ENCODE results near the gene INPP5A.

The INPP5A gene

DNA sequence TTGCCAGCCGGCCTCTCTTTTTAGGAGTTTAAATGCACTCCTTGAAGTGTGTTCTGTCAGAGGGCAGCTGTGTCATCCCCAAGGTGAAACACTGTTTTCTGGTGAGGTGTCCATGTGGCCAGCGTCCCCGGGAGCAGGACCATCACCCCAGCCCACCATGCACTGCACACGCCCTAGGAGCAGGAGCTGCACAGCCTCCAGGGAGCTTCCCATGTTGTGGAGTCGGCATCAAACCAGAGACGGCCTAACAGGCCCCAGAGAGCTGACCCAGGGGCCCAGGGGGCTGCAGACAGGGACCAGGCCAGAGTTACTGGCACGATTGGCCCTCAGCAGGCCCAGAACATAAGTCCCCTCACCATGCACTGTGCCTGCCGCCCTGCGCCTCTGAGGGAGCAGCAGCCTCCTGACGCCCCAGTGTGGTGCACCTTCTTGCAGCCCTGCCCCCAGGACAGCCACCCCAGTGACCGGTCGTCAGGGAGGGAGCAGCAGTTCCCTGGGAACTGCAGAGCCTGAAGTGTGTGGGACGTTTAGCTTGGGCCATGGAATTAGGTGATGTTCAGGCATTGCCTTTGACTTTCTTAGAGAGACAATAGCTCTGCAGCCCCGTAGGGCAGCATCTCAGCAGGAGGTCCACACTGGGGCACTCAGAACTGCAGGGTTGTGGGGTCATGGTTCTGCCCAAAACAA lies 150.4 kb downstream of the INPP5A start:
- DNase-seq (ENCODE audit: low read depth, low spot score), result no peak

- no peak for DNase-seq (ENCODE audit: low read depth, low spot score)
These were observed 151.2 kb downstream of the INPP5A start for GRCh38 chr10:132688580-132689420.

DNA sequence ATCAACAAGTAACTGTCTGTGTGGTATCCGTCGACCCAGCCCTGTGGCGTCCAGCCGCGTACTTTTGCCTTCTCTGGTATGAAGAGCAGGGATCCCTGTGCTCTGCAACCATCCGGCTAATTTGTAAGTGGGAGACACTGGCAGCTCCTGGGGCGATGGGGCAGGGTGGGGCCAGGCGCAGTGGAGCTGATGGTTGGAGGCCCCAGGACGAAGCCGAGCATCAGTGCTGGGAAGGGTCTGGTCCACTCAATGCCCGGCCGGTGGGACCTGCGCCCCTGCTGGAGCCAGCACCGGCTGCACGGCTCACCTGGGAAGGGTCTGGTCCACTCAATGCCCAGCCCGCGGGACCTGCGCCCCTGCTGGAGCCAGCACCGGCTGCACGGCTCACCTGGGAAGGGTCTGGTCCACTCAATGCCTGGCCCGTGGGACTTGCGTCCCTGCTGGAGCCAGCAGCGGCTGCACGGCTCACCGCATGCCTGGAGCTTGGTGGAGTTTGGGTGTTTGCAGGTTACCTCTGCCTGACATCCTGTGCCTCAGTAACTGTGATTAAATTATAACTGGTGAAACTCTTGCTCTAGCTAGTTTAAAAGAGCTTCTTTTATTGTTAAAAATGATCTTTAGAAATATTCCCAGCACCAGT lies 152.3 kb downstream of the INPP5A start:
- no peak for DNase-seq (ENCODE audit: low read depth, low spot score)

DNA sequence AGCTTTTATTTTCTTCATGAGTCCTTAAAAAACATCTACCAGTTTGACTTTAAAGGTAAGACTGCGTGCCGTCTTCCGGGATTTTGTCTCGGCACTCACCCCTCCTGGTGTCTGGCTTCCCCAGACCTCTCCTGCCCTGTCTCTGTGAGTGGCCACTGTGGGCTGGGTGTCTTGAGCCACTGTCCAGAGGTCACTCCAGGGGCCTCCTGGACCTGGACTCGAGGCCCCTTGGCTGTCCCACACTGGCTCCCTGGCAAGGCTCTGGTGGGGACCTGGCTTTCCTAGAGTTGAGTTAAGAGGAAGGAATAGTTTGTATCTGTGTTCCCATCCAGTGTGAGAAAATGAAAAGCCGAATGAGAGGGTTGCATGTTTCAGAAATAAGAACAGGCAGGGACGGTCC lies 152.8 kb downstream of the INPP5A start:
- no peak for DNase-seq (ENCODE audit: low read depth, low spot score)

- DNase-seq (ENCODE audit: low read depth, low spot score), result no peak
These were observed 153.4 kb downstream of the INPP5A start for GRCh38 chr10:132690821-132691610.

DNA sequence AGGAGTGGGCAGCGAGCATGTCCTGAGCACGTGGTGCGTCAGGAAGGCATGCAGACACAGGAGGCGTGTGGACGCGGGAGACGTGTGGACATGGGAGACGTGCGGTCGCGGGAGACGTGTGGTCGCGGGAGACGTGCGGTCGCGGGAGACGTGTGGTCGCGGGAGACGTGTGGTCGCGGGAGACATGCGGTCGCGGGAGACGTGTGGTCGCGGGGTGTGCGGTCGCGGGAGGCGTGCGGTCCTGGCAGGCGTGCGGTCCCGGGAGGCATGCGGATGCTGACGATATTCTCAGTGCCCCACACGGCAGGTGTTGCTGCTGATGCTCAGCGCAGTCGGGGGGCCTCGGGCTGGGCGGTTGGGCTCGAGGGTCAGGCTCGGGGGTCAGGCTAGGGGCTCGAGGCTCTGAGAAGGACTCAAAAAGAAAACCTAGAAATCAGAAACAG lies 154.1 kb downstream of the INPP5A start:
- no peak for DNase-seq (ENCODE audit: low read depth, low spot score)

GRCh38 chr10:132692311-132692710 lies 154.7 kb downstream of the INPP5A start:
- no peak for DNase-seq (ENCODE audit: low read depth, low spot score)

- no peak for DNase-seq (ENCODE audit: low read depth, low spot score)
These were observed 156.1 kb downstream of the INPP5A start for GRCh38 chr10:132693676-132694075.

DNA sequence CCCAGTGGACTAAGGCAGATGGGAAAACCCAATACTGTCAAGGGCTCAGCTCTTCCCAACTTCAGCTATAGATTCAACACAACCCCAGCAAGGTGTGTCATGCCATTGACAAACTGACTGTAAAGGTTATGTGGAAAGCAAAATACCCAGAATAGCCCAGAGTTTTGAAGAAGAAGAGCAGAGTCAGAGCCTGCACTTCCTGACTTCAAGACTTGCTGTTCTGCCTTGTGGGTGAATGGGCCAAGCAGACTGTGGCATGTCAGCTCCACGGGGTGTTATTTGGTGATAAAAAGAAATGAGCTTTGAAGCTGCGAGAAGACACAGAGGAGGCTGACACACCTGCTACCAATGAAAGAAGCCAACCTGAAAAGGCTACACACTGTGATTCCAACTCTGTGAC lies 158.6 kb downstream of the INPP5A start:
- DNase-seq (ENCODE audit: low read depth, low spot score), result no peak

DNA sequence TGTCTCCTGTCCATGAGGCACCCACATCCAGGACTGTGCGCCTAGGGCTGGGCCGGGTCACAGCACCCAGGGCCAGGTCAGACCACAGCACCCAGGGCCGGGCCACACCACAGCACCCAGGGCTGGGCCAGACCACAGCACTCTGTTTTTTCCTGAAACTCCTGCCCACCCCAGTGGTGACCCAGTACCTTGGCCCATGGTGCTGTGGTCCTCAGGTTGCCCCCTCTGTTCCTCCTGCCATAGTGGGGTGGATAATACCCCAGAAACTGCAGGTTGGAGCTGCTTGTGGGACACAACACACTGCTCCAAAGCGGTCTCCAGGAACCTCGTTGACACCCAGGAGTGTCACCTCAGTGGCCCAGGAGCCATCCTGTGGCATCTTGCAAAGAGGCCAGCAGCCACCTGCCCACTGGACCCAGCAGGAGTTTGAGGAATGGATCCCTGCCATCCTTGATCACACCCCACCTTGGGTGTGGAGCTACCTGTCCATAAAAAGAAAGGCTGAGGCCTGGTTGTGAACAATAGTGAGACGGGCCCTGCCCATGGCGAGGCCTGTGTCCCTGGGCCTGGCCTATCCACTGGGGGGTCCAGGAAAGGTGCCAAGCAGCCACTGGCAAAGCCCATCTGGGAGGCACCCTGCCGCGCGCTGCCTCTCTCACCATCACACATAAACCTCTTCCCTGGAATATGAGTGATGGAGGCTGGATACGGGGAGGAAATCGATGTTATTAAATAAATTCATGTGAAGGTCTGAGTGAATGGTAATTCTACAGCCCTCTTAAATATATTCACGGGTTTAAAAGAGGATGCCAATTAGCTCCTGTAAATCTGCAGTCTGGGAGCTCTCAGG lies 159.4 kb downstream of the INPP5A start:
- no peak for DNase-seq (ENCODE audit: low read depth, low spot score)

DNA sequence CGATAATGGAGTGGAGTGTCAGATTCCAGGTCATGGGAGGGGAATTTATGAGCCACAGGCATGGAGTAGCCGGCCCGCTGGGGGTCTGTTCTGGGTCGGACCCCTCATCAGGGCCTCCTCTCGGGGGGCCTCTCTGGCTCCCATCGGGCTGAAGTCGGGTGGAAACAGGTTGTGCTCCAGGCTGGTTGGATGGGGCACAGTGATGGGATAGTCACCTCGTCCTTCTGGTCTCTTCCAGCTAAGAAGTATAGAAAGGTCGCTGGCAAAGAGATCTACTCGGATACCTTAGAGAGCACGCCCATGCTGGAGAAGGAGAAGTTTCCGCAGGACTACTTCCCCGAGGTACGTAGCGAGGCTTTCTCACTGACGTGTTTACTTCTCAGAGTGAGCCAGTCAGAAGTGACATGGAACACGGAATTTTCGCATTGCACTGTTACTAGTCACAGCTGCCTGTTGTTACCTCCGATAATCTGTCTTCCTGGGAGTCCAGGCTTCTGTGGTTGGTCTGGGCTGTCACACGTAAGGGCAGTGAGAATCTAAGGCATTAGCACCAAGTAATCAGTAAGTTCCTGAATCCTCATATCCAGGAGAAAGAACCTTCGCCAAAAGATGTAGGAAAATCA lies 160.1 kb downstream of the INPP5A start:
- no peak for DNase-seq (ENCODE audit: low read depth, low spot score)

GRCh38 chr10:132698211-132698751 lies 160.7 kb downstream of the INPP5A start:
- no peak for DNase-seq (ENCODE audit: low read depth, low spot score)

- no peak for DNase-seq (ENCODE audit: low read depth, low spot score)
These were observed 161.3 kb downstream of the INPP5A start for GRCh38 chr10:132698761-132699391.

DNA sequence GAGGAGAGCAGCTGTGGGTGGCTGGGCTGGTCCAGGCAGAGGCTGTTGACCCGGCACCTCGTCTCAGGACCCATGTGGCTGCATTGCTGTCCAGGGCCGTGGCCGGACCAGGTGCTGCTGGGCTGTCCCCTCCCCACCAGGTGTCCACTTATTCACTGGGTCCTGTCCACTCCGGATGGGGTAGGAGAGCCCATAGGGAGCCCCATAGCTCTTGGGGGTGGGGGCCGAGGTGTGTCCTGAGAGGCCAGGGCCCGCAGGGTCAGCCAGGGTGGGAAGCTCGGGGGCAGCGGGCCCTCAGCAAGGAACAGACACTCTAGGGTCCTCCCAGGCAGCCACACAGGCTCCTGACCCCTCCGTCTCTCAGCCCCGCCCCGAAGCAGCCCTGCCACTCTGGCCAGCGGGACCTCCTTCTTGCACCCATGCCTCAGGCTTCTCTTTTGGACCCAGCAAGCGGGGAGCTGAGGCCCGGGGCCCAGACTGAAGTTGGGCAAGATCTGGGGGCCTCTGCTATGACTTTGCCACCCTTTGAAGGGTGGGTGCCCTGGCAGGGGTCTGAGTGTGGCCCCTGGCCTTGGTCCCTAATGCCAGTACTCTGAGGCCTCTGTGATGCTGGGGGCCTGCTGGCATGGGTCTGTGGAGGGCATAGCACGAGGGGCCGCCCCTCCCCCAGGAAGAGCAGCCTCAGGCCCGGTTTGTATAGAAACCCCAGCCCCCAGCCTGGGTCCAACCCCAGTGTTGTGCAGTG lies 162.0 kb downstream of the INPP5A start:
- no peak for DNase-seq (ENCODE audit: low read depth, low spot score)

GRCh38 chr10:132700156-132701098 lies 162.8 kb downstream of the INPP5A start:
- no peak for DNase-seq (ENCODE audit: low read depth, low spot score)

GRCh38 chr10:132701099-132701845 lies 163.7 kb downstream of the INPP5A start:
- no peak for DNase-seq (ENCODE audit: low read depth, low spot score)

DNA sequence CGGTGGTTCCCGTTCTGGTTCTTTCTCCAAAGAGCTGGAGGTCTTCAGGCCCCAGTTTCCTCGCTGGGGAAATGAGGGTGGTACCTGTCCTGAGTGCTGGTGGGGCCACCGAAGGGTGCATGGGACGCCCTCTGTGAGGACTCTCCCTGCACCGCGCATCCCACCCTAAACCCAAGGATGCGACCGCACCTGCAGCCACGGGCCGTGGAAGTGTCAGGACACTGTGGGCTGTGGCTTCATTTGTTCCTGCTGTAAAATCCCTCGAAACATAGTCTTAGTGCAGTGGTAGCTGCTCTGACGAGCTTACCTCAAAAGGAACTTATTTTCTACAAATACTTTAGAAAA lies 164.2 kb downstream of the INPP5A start:
- no peak for DNase-seq (ENCODE audit: low read depth, low spot score)

All from brain pericyte (primary cell).